Peyer's patch (tissue), 4 donors: ENCODE results near the gene LRRC56.

Experiments
- POLR2A ChIP-seq, 2 donors: fragments of 450-650 bp; IDR thresholded peaks; one replicate each; pipeline ENCODE4 v1.5.1; 2017; ENCODE audit warnings: antibody characterized with exemption in 2 of 2, mild to moderate bottlenecking in 2 of 2, moderate library complexity in 2 of 2
- TF ChIP-seq, protein P1 (sequence below), 6 experiments: fragments of 450-650 bp in 4 of 6; fragments of 200-600 bp in 2 of 6; sonication (generic) in 1 of 6; IDR thresholded peaks; one replicate each; pipeline ENCODE4 v1.5.1; 2017 to 2019; ENCODE audit warnings: antibody characterized with exemption in 6 of 6, mild to moderate bottlenecking in 3 of 6, moderate library complexity in 1 of 6

GRCh38 chr11:507727-508515, 29.4 kb upstream of the LRRC56 start:
- TF ChIP-seq POLR2A (IDR thresholded peaks at IDR 0.05) = no peak
- TF ChIP-seq, protein P1, sequence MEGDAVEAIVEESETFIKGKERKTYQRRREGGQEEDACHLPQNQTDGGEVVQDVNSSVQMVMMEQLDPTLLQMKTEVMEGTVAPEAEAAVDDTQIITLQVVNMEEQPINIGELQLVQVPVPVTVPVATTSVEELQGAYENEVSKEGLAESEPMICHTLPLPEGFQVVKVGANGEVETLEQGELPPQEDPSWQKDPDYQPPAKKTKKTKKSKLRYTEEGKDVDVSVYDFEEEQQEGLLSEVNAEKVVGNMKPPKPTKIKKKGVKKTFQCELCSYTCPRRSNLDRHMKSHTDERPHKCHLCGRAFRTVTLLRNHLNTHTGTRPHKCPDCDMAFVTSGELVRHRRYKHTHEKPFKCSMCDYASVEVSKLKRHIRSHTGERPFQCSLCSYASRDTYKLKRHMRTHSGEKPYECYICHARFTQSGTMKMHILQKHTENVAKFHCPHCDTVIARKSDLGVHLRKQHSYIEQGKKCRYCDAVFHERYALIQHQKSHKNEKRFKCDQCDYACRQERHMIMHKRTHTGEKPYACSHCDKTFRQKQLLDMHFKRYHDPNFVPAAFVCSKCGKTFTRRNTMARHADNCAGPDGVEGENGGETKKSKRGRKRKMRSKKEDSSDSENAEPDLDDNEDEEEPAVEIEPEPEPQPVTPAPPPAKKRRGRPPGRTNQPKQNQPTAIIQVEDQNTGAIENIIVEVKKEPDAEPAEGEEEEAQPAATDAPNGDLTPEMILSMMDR (IDR thresholded peaks at IDR 0.05) = no peak
